ENCODE data around the gene CKB. TPM values are rescaled to one million over a fixed set of nuclear protein-coding genes. Genes with fewer than 3 reads are reported as not detected.
A peak's percentile ranks its signal among the peaks of the same experiment; 100 is the strongest.

CKB gene
- total RNA-seq, 1 donor from 2014 or later: 139 TPM

DNA sequence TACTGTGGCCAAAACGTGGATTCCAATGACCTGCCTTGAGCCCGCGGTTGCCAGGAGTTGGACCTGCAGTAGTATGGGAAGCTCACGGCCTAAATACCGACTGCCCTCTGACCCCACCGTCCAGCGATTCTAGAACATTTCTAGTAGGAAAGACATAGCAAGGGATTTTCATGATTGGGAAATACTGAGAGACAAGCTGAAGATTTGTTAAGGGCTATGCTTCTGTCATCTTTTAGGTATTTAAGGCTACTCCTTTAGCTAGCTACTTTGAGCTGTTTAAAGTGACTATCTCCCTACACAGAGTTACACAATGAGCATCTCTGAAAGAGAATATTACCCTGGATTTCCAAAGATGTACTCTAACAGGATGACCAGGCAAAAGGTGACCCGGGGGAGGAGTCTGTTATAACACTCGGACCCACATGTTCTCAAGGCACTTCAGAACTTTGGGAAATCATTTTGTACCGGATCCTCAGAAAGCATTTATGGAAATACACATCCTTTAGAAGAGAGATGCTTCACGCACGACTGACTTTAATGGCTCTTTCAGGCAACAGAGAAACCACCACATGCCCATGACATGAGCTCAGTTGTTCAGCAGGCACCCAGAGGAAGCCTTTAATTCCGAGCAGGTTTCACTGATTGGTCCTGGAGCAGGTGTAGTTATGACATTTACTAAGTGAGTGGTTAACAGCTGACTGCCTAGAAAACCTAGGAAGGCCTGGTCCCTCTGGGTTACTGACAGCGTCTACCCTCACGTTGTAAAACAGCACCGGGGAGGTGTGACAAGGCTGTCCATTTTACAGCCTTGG is 35.6 kb upstream of the CKB start:
- TF ChIP-seq, protein P1, sequence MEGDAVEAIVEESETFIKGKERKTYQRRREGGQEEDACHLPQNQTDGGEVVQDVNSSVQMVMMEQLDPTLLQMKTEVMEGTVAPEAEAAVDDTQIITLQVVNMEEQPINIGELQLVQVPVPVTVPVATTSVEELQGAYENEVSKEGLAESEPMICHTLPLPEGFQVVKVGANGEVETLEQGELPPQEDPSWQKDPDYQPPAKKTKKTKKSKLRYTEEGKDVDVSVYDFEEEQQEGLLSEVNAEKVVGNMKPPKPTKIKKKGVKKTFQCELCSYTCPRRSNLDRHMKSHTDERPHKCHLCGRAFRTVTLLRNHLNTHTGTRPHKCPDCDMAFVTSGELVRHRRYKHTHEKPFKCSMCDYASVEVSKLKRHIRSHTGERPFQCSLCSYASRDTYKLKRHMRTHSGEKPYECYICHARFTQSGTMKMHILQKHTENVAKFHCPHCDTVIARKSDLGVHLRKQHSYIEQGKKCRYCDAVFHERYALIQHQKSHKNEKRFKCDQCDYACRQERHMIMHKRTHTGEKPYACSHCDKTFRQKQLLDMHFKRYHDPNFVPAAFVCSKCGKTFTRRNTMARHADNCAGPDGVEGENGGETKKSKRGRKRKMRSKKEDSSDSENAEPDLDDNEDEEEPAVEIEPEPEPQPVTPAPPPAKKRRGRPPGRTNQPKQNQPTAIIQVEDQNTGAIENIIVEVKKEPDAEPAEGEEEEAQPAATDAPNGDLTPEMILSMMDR (IDR thresholded peaks at IDR 0.05): no peak
- DNase-seq (ENCODE audit: low spot score): no peak
- H3K27me3 Mint-ChIP-seq (ENCODE audit: low read depth): no peaks in the 10 kb centered on the region
- peaks cover 32% of the 10 kb centered on the region for H3K4me1 Mint-ChIP-seq (ENCODE audit: low read depth)
- no peaks in the 10 kb centered on the region for H3K9me3 Mint-ChIP-seq (ENCODE audit: low read depth)
- H3K27ac Mint-ChIP-seq (ENCODE audit: unreplicated experiment): no peak overlapping the region
- peaks cover 10% of the 10 kb centered on the region for H3K36me3 Mint-ChIP-seq (ENCODE audit: low read depth)
- H3K4me3 Mint-ChIP-seq (ENCODE audit: unreplicated experiment): no peak overlapping the region

DNA sequence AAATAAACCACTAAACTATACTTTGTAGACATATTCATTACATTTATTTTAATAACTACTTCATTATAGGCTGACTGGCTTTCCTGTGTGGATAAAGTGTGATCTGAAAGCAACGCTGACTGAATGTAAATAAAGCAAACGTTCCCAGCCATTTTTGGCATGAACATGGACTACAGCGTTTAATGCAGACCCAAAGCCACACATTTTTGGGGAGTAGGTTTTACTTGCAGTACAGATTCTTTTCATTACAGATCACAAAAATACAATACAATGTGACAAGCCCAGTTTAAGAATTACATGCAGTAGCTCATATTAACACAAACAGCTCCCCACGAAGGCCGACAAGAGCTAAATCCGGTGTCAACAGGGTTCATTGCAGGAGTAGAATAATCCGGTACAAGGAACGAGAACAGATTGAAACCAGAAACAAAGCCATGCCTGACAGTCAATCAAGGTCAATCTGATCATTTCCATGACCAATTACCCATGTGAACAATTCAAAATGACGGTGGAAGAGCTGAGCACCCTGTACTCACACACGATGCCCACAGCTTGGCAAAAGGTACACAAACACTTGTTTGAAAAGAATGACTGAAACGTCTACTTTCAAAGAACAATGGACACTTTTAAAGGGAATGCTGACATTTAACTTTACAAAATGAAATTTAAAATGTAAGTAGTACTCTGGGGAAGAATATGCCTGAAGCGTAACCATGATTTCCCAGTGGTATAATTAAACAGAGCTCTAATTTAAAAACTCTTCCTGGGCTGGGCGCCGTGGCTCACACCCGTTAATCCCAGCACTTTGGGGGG is 34.5 kb upstream of the CKB start:
- no peak for DNase-seq (ENCODE audit: low spot score)
- Mint-ChIP-seq H3K4me1 (ENCODE audit: low read depth) (peaks cover 42% of the 10 kb centered on the region), H3K9me3 (ENCODE audit: low read depth) (no peaks in the 10 kb centered on the region), H3K36me3 (ENCODE audit: low read depth) (peaks cover 10% of the 10 kb centered on the region), H3K4me3 (ENCODE audit: unreplicated experiment) (no peak overlapping the region), H3K27ac (ENCODE audit: unreplicated experiment) (no peak overlapping the region), H3K27me3 (ENCODE audit: low read depth) (no peaks in the 10 kb centered on the region)
- TF ChIP-seq, protein P1 (IDR thresholded peaks at IDR 0.05): no peak

DNA sequence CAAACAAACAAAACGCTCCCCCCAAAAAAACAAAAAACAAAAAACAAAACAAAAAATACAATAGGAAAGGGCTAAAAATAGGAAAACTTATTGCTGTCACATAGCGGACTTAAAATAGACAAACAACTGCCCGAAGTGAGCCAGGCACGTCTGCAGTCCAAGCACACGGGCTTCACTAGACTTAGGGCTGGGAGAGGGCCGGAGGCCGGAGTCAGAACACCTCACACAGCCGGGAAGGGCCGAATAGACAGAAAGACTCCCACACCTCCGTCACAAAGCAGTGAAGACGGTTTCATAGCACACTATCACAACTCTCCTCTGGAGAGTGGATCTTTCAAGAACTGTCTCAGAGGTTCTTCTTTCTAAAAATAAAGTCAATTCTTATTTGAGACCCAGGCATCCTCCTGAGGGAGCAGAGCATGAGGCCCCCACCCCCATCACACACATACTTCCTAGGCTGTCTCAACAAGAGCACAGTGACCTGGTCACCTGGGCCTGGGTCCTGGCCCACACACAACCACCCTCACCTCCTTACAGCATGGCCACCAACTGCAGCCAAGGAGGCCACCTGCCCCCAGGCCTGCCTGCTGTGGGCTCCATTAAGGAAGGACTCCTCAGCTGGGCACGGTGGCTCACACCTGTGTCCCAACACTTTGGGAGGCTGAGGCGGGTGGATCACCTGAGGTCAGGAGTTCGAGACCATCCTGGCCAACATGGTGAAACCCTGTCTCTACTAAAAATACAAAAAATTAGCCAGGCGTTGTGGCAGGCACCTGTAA is 33.1 kb upstream of the CKB start:
- TF ChIP-seq, protein P1 (IDR thresholded peaks at IDR 0.05): no peak
- DNase-seq (ENCODE audit: low spot score): no peak
- Mint-ChIP-seq H3K4me3 (ENCODE audit: unreplicated experiment) (no peak overlapping the region), H3K36me3 (ENCODE audit: low read depth) (peaks cover 10% of the 10 kb centered on the region), H3K27ac (ENCODE audit: unreplicated experiment) (no peak overlapping the region), H3K9me3 (ENCODE audit: low read depth) (no peaks in the 10 kb centered on the region), H3K4me1 (ENCODE audit: low read depth) (peaks cover 39% of the 10 kb centered on the region), H3K27me3 (ENCODE audit: low read depth) (no peaks in the 10 kb centered on the region)

DNA sequence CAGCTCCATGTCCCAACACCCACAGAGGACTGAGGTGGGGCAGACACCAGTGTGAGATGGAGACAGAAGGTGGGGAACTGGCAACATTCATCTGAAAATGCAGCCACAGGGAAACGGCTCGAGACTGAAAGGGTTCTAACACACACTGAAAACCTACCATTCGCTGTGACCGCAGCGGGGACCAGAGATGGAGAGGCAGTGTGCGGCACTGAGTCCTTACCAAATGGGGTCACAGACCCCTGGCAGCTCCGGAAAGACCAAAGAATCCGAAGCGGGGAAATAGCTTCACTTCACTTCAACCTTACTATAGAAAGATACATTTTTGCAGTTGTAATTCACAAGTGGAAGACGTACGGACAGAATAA is 30.2 kb upstream of the CKB start:
- Mint-ChIP-seq H3K4me1 (ENCODE audit: low read depth) (peaks cover 30% of the 10 kb centered on the region), H3K27ac (ENCODE audit: unreplicated experiment) (peak overlapping the region; percentile 89), H3K27me3 (ENCODE audit: low read depth) (no peaks in the 10 kb centered on the region), H3K9me3 (ENCODE audit: low read depth) (no peaks in the 10 kb centered on the region), H3K36me3 (ENCODE audit: low read depth) (no peaks in the 10 kb centered on the region), H3K4me3 (ENCODE audit: unreplicated experiment) (no peak overlapping the region)
- peak; percentile 46 for DNase-seq (ENCODE audit: low spot score)
- TF ChIP-seq, protein P1 (IDR thresholded peaks at IDR 0.05): no peak

Data from chondrocyte (in vitro differentiated cells).